Cardiac fibroblast (primary cell): ENCODE results near the gene MYO5B.

Experiments
- DNase-seq, 2 donors: peaks; one replicate each; pipeline versions ENCODE4 v3.0.0 to v3.0.0-alpha.2; 2010; ENCODE audit warnings: low read depth in 2 of 2
- H3K4me3 ChIP-seq, 2 donors: replicated peaks in 1 of 2; 1 replicate in 1 of 2; 2 replicates in 1 of 2; pipeline ENCODE4 v1.5.1; 2011; ENCODE audit warnings: low read depth in 2 of 2, low read length in 2 of 2, mild to moderate bottlenecking in 2 of 2, moderate library complexity in 1 of 2
- CTCF ChIP-seq: IDR thresholded peaks from one replicate; pipeline ENCODE4 v1.5.1; 2011; ENCODE audit warnings: low read depth, mild to moderate bottlenecking, low read length, inconsistent platforms

MYO5B gene

DNA sequence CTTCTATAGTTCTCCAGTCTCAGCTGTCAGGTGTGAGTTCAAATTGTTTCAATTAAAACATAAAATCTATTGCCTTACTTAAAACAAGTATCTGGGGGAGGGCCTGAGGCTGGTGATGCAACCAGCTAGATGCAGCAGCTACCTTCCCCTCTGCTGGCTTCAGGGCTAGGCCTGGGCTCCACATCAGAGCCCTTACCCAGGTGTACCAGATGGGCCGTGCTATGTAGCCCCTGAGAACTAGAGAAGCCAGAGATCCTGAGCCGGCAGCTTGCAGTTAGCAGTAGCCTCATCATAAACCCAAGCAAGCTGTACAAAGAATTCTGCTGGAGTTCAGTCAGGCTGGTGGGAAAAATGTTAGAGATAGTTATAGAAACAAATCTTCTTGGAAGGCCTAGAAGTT is 284.0 kb downstream of the MYO5B start:
- H3K4me3 ChIP-seq, result no peak overlapping the region
- no peak for TF ChIP-seq CTCF
- DNase-seq, result no peak

GRCh38 chr18:49910019-49910418 is 284.9 kb downstream of the MYO5B start:
- DNase-seq, result no peak
- H3K4me3 ChIP-seq, result no peak overlapping the region
- TF ChIP-seq CTCF, result no peak

DNA sequence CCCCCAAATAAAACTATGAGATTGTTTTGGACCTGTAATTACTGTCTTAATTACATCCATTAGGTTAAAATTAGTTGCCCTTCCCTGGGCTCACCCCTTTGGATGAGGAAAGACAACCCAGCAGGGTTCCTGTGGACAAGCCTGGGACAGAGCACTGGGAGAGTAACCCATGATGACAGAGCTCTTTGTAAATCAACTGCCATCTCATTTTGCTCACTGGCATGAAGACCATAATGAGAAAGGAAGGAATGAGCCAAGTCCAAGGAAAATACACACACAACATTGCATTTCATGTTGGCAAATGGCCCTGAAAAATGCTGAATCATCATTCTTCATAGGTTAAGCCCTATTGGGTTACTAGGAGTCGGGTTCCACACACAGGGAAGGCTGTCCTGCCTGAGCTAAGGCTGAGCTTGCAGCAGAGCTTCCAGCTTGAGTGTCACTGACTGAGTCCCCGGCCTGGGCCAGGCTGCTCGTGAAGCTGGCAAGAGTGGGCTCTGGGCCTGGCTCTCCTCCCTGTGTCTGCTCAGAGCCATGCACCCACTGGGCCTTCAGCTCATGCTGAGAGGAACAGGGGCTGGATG is 287.5 kb downstream of the MYO5B start:
- DNase-seq, result peak; percentile 5 to 52
- H3K4me3 ChIP-seq, result no peak overlapping the region
- no peak for TF ChIP-seq CTCF

- no peak for TF ChIP-seq CTCF
- DNase-seq, result no peak
- no peak overlapping the region for H3K4me3 ChIP-seq
These were observed 289.2 kb downstream of the MYO5B start for GRCh38 chr18:49905771-49906170.

DNA sequence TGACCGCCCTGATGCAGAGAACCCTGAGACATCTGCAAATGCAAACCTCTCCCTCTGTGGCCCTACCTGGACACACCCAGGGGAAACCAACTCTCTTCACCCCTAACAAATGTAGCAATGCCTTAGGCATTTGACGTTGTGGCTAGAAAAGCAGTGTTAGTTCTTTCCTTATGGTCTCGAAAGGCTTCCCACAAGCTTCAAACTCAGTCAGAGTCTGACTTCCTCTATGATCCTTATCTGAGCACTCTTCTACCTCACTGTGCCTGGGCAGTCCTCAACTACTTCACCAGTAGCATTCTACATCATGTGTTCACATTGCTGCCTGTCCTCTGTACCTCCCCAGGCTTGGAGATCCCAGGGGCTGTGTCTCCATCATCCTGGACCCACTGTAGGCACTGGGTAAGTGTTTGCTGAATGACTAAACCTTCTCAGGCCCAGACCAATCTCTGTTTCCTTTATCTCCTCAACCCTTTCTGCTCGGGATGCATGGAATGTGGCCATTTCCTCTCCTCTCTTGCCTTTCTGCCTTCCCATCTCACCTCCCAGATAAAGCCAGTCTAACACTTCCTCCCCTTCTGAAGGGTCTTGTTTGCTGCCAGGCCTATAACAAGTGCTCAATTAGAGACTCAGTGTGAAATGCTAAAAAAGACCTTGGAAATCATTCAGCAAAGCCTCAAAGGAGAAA is 289.9 kb downstream of the MYO5B start:
- no peak for TF ChIP-seq CTCF
- no peak for DNase-seq
- no peak overlapping the region for H3K4me3 ChIP-seq

DNA sequence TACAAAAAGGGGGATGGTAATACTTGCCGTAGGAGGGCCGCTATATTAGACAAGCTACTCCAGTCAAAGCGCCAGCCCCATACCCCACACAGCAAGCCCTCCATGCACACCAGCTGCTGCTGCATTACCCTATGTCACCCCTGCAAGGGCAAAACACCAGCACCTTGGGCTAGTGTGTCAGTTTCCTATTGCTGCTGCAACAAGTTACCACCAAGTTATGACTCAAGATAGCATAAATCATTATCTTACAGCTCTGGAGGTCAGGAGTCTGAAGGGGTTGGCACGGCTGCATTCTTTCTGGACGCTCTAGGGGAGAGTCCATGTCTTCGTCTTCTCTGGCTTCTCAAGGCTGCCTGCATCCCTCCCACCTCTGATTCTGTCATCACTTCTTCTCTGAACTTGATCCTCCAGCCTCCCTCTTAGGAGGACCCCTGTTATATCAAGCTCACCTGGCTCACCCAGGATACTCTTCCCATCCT is 293.0 kb downstream of the MYO5B start:
- TF ChIP-seq CTCF, result no peak

More for the DNA sequence above, 293.0 kb downstream of the MYO5B start:
- DNase-seq, result no peak
- H3K4me3 ChIP-seq, result no peak overlapping the region
